NCI-H226 (cell line): ENCODE measurements around the gene TMPRSS11E.
"Not testable (repeated sequence)": the region's sequence is repeated elsewhere in the genome, so short reads cannot be mapped to it uniquely, and the experiment has no call there.

Source experiments
- DNase-seq: peaks from one replicate; pipeline ENCODE4 v3.0.0-alpha.2; 2015

TMPRSS11E gene, protein sequence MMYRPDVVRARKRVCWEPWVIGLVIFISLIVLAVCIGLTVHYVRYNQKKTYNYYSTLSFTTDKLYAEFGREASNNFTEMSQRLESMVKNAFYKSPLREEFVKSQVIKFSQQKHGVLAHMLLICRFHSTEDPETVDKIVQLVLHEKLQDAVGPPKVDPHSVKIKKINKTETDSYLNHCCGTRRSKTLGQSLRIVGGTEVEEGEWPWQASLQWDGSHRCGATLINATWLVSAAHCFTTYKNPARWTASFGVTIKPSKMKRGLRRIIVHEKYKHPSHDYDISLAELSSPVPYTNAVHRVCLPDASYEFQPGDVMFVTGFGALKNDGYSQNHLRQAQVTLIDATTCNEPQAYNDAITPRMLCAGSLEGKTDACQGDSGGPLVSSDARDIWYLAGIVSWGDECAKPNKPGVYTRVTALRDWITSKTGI

DNA sequence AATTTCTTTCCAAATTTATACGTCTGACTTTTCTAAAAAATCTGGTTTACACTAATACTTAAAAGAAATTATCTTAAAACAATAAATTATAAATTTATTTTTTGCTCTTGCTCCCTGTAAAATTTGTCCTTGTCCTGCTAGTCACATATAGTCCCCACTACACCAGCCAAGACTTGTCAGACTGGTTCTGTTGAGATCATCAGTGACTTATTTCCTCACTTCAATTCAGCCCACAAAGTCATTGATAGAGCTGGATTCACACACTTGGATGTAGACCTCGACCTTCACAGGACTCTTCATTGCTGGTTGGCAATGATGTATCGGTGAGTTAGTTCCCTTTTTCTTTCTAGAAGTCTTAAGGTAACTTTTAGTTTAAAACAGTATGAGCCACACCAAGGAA is at the start of gene TMPRSS11E:
Gene TMPRSS11E, plus strand, starts transcription at position 263 of the 400 bp plus-strand sequence. Its CDS starts 50 bp downstream, at position 313.
- DNase-seq = no peak

- DNase-seq = no peak
Observed at GRCh38 chr4:68399306-68399705, 48.0 kb upstream of the TMPRSS11E start.

DNA sequence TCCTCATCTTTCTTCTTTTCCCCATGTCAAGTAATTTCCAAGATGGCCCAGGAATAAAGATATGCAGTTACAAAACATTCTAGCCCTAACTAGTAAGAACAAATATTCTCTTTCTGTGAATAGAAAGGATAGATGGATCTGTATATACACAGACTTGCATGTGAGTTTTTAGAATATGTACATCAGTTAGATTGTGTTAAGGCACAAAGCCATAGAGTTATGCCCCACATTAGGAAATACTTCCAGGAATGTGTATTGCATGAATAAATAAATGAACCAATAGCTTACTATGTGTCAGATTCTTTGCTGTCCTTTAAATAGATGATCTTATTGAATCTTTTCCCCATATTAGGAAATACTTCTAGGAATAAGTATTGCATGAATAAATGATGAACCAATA is 46.0 kb upstream of the TMPRSS11E start:
- no peak for DNase-seq

DNA sequence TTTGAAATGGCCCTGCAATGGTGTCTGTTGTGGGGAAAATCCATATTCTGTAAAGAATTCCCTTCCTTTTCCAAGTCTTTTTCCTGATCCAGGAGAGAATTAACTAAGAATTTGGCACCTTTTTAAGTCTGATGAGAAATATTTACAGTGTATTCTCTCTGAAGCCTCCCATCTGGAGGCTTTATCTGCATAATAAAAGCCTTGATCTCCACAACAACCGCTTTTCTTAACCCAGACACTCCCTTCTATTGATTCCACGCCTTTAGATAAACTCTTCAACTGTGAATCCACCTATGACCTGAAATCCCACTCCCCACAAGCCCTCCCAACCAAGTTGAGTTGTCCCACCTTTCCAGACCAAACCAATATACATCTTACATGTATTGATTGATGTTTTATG is 43.1 kb upstream of the TMPRSS11E start:
- no peak for DNase-seq

GRCh38 chr4:68405718-68406478 is 41.4 kb upstream of the TMPRSS11E start:
- DNase-seq = not testable (repeated sequence)

DNA sequence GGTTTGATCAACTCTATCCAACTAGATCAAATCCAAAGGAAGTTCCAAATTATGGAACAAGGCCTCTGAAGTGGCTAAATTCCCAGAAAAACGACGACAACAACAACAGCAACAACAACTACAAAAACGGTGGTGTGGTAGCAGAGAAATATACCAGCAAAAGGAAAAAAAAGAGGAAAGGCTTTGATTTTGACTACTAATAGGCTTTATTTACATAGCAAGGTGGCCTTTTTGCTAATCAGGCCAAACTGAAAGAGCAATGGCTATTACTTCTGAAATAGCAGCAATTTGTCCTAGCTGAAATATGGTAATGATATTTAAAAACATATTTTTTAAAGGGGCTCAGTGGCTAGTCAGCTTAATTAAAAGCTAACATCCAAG is 40.8 kb upstream of the TMPRSS11E start:
- no peak for DNase-seq

DNA sequence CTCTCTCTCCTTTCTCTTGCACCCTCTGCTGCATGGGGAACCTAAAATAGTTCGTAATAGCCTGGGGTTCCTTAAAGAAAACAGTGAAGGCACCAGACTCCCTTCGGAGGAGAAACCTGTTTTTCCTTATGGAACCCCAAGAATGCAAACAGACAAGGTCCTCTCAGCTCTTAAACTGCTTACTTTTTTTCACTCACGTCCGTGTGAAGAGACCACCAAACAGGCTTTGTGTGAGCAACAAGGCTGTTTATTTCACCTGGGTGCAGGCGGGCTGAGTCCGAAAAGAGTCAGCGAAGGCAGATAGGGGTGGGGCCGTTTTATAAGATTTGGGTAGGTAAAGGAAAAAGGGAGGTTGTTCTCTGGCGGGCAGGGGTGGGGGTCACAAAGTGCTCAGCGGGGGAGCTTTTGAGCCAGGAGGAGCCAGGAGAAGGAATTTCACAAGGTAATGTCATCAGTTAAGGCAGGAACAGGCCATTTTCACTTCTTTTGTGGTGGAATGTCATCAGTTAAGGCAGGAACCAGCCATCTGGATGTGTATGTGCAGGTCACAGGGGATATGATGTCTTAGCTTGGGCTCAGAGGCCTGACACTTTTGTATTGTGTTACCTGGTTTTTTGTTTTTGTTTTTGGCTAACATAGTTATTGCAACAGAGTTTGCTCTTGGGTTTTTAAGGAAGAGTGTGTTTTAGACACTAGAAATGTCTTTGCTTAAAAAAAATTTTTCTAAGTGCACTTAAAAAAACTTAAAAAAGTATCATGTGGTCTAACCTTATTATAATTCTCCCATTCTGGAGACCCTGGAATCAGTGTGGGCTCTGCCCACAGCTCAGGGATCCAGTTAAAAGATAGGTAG is 40.0 kb upstream of the TMPRSS11E start:
- not testable (repeated sequence) for DNase-seq

DNA sequence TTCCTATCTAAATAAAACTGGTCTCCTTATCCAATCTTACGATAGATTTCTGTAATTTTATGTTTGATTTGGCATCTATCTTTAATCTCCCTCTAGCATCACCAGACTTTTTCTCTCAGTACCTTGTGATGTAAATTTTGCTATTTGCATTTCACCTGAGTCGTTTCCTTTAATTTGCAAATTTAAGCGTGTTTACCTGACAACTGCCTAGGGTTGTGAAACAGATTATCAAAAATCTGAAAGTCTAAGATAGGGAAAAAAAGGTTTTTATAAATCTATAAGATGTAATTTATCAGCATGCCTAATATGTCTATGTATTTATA is 39.4 kb upstream of the TMPRSS11E start:
- DNase-seq = no peak

DNA sequence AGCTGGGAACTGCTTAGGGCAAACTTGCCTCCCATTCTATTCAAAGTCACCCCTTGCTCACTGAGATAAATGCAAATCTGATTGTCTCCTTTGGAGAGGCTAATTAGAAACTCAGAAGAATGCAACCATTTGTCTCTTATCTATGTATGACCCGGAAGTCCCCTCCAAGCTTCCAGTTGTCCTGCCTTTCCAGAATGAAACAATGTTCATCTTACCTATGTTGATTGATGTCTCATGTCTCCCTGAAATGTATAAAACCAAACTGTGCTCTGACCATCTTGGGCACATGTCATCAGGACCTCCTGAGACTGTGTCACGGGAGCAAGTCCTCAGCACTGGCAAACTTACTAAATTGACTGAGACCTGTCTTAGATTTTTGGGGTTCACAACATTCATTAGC is 37.1 kb upstream of the TMPRSS11E start:
- no peak for DNase-seq

DNA sequence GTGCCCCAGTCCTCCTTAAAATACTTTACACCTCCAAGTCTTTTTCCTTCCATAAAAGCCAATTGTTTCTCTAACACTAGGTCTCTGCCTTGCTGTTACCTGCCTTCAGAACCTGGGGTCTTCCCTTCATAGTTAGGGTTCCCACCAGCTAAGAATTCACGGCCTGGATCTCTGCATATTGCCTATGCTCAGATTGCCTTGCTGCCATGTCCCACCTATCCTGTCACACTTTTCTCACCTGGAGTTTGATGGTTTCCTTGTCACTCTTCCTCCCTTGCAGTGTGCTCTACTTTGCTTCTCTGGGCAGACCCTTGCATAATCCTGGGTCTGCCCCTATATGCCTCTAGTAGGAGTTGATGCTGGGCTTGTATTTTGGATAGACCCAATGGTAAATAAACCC is 36.6 kb upstream of the TMPRSS11E start:
- DNase-seq = no peak

DNA sequence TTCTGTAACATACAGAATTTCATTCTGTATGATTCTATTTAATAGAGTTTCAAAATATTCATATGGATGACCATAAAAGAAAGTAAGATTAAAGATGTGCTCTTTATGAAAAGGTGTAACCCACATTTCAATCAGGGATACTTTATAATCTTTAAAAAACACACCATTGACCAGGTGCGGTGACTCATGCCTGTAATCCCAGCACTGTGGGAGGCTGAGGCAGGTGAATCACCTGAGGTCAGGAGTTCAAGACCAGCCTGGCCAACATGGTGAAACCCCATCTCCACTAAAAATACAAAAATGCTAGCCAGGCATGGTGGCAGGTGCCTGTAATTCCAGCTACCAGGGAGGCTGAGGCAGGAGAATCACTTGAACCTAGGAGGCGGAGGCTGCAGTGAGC is 35.2 kb upstream of the TMPRSS11E start:
- not testable (repeated sequence) for DNase-seq

DNA sequence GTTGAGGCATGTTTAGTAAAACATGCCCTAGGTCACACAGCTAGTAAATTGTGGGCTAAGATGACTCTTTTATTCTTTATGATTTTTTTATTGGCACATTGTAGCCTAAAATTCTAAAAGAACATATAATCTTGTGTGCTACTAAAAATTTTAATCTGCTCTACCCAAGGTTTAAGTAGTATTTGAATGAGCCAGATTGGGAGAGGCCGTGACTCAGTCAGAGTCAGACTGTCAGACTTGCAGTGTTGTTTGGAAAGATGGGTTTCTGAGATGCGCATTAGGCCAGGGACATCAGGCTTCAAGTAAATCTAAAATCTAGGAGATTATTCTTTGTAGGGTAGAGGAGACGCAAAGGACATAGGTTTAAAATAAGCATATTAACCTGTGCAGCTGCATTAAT is 30.7 kb upstream of the TMPRSS11E start:
- DNase-seq = no peak

DNA sequence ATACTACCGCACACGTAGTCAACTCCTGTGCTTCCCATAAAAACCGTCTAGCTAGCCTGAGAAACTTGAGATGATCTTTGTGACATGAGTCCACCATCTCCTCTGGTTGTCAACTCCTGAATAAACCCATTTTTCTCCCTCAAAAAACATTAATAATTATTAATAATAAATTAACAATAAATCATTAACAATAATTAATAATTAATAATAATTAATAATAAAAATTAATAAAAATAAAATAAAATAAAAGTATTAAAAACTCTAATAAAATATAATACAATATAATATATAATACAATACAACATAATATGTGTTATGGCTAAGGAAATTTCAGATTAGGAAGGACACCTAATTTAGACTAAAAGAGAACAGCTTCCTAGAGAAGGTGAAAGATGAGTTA is 20.7 kb upstream of the TMPRSS11E start:
- DNase-seq = no peak

GRCh38 chr4:68430337-68430736 is 16.9 kb upstream of the TMPRSS11E start:
- DNase-seq = no peak

DNA sequence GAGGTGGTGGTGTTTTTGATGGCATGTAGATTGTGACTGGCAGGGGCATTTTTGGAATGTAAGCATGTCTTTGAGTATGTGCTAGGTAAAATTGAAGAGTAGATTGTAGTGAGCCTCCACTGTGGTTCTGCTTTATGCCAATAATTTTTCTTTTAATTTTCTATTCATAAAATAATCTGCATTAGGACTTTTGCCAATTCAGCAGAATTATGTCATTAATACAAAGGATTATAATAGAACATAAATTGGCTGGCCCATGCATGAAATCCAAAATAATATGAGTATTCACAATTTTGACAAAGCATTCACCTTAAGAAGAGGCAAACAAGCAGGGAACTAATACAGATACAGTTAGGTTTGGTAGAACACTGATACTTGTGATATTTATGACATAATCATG is 14.9 kb upstream of the TMPRSS11E start:
- DNase-seq = no peak

GRCh38 chr4:68433582-68433981 is 13.7 kb upstream of the TMPRSS11E start:
- no peak for DNase-seq

DNA sequence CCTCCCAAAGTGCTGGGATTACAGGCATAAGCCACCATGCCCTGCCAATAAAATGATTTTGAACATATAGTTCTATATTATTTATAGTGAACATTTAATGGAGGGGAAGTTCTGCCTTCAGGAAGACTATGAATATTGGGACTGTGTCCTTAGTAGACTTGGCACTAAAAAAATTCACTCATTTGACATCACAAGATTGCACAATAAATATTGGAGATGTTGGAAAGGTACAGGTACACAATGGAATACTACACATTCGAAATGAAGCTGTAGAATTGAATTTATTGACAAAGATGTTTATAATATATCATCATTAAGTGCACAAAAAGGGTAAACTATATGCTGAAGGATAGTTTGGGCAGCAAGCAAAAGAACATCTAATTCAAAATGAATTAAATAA is 13.0 kb upstream of the TMPRSS11E start:
- DNase-seq = no peak

DNA sequence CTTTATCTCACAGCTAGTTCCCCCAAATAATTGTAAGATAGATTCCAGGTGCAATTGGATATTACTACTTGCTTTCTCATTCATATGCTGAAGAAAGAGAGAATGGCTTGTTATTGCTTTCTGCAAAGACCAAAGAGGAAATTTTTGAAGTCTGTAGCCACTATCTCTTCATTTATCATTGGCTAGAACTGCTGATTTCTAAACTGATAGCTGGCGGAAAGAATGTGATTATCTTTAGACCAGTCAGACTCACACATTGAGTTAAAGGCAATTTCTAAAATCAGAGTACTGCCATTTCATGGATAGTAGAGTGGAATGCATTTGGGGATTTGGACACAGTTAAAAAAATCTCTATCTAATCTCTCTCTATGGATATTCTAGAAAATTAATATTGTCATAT is 12.4 kb upstream of the TMPRSS11E start:
- no peak for DNase-seq

GRCh38 chr4:68445111-68445510 is 2.2 kb upstream of the TMPRSS11E start:
- peak; percentile 25 for DNase-seq

DNA sequence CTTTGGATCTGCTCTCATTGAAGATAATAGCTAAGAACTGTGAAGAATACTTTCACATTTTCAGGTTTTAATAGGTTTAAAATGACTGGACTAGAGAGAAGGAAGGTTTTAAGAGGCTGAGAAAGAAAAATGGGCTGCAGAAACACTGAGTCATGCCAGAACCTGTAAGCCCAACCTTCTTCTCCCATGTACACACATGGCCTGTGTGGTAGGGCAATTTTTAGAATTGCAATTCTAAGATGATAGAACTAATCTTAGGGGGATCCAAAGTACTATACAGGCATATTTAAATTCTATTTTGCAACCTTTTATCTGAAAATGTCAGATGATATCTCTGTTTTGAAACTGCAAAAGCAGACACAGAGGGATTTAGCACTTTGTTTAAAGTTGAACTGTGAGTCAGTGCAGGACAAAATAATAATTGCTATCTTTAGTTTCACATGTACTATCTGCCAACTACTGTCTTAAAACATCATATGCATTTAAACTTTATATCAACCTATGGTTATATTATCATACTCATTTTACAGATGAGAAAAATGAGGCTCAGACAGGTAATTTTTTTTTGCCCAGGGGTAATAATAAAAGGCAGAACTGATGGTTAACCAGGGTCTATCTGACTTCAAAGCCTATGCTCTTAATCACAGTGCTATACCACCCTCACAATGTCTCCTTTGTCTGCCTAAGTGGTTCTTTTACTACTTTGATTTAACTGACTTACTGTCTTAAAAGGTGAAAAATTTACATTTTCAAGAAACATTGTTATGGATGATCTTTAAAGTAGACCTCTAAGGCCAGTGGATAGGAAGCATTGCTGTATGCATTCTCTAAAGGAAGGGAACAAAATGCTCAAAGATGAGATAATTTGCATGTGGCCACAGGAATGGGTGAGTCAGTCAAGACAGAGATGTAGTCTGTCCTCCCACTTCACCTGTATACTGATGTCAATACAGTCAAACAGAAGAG is 4.3 kb downstream of the TMPRSS11E start:
- peak; percentile 68 for DNase-seq

GRCh38 chr4:68460085-68460484 is 12.8 kb downstream of the TMPRSS11E start:
- no peak for DNase-seq

- no peak for DNase-seq
Observed at GRCh38 chr4:68461790-68462189, 14.5 kb downstream of the TMPRSS11E start.
